Prostate gland (tissue), 2 donors: ENCODE results near the gene DGKB.

Experiments
- POLR2AphosphoS5 ChIP-seq: sonication (generic); formaldehyde crosslinking; IDR thresholded peaks from one replicate; pipeline ENCODE4 v1.6.1; 2017; ENCODE audit warnings: antibody characterized with exemption
- TF ChIP-seq, protein P1 (sequence below), 4 experiments: fragments of 200-600 bp in 2 of 4; fragments of 450-650 bp in 2 of 4; sonication (generic) in 2 of 4; IDR thresholded peaks; 1 replicate in 3 of 4; 2 replicates in 1 of 4; pipeline ENCODE4 v1.5.1; 2016 to 2019; ENCODE audit warnings: antibody characterized with exemption in 4 of 4, mild to moderate bottlenecking in 2 of 4, moderate library complexity in 2 of 4

DNA sequence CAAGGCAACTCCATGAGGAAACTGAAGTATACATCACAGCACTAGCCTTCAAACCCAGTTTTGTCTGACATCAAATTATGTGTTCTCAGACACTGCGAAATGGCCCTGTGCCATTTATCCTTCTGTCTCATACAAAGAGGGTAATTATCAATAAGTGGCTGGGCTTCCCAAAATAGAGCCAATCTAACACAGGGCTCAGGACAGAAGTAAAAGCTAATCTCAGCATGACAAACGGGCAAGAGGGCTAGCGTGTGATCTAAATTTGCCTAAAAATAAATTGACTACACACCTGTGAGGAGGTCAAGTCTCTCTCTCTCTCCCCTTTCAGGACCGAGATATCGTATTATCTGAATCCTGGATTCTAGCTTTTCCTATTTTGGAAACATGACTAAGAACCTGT lies 67.2 kb downstream of the DGKB start:
- TF ChIP-seq, protein P1, sequence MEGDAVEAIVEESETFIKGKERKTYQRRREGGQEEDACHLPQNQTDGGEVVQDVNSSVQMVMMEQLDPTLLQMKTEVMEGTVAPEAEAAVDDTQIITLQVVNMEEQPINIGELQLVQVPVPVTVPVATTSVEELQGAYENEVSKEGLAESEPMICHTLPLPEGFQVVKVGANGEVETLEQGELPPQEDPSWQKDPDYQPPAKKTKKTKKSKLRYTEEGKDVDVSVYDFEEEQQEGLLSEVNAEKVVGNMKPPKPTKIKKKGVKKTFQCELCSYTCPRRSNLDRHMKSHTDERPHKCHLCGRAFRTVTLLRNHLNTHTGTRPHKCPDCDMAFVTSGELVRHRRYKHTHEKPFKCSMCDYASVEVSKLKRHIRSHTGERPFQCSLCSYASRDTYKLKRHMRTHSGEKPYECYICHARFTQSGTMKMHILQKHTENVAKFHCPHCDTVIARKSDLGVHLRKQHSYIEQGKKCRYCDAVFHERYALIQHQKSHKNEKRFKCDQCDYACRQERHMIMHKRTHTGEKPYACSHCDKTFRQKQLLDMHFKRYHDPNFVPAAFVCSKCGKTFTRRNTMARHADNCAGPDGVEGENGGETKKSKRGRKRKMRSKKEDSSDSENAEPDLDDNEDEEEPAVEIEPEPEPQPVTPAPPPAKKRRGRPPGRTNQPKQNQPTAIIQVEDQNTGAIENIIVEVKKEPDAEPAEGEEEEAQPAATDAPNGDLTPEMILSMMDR (IDR thresholded peaks at IDR 0.05): no peak
- no peak for TF ChIP-seq POLR2AphosphoS5
